DMS53 (cell line): Measurements from ENCODE around the gene RAB25.
"Not testable (repeated sequence)": the region's sequence is repeated elsewhere in the genome, so short reads cannot be mapped to it uniquely, and the experiment has no call there.

Experiments
- DNase-seq: peaks from one replicate; lab custom pipeline; 2025; lab: John Stamatoyannopoulos, UW

The RAB25 gene

DNA sequence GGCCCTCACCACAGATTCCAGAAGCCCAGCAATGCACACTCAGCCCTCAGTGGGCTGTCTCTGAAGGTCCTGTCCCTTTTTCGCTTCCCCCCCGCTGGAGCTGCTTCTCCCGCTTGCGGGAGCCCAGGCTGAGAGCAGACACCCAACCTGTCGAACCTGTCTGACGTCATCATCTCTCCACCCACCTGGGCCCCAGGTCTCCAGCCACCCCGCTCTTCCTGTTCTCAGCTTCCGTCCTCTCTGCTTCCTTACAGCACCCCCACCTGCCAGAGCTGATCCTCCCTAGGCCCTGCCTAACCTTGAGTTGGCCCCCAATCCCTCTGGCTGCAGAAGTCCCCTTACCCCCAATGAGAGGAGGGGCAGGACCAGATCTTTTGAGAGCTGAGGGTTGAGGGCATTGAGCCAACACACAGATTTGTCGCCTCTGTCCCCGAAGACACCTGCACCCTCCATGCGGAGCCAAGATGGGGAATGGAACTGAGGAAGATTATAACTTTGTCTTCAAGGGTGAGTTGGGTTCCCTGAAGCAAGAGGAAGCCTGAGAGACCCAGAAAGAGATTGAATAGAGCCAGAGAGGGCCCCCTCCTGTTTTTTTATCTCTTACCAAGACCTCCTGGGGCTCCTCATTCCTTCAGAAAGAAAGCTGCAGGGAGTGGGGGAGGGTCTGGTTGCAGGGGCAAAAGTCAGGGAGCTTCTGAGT is at the start of gene RAB25:
Gene RAB25 (plus strand): TSS at position 224 of the 700 bp plus-strand sequence. CDS start 241 bp downstream, at position 465.
- peak; percentile 97 for DNase-seq

DNA sequence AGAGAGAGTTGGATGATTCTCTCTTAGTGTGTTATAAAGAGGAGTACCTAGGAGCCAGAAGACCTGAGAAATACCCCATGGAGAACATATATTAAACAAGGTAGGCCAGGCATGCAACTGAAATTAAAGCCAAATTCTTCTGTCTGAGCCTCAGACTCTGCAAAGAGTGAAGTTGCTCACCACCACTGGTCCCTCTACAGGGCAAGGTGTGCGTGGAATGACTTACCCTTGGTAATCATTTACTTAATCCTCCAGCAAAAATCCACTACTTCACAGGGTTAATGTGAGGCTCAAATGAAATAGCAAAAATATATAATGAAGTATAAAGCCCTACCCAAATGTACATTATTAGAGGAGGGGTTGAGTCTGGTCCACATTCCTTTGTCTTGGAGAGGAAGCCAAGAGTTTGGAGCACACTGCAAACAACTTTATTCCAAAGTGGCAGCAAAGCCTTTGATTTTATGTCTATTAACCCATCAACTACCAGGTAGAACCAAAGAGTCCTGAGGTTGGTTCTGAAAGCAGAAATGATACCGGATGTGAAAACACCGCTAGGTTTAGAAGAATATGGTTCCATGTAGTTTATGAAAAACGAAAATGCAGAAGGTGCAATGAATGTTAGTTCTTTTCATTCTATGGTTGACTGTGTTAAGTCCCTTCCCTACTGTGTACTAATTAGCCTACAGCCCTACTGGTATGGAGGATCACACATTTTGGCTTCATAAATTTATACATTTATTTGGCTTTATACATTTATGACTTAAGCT is 48.7 kb upstream of the RAB25 start:
- no peak for DNase-seq

DNA sequence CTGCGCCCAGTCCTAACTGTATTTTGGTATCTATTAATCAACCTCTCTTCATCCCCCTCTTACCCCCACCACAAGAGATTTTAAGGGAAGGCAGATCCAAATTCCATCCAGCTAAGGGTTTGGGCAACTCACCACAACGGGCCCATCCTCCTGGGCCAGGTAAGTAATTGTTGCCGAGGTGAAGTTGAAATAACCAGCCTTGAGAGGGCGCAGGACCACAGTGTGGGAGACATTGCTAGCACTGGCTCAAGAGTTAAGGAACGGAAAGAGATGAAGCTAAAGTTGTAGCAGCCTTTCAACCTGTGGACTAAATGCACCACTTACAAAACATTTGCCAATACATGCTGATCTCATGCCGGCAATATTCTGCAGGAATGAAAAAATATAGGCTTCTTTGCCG is 46.1 kb upstream of the RAB25 start:
- DNase-seq: no peak

DNA sequence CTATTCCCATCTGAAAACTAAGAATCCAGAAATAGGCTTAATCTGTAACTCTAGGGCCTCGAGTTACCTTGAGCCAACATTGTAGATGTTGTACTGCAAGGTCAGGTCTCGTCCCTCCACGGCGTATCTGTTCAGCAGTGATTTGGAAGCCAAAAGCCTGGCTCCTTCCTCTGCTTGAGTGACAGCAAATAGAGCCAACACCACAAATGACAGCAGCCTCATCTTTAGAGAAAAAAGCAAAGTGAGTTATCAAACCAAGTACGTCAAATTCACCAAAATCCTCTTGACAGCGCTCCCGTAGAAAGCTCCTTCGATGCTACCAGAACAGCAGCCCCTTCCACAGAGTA is 41.0 kb upstream of the RAB25 start:
- no peak for DNase-seq

DNA sequence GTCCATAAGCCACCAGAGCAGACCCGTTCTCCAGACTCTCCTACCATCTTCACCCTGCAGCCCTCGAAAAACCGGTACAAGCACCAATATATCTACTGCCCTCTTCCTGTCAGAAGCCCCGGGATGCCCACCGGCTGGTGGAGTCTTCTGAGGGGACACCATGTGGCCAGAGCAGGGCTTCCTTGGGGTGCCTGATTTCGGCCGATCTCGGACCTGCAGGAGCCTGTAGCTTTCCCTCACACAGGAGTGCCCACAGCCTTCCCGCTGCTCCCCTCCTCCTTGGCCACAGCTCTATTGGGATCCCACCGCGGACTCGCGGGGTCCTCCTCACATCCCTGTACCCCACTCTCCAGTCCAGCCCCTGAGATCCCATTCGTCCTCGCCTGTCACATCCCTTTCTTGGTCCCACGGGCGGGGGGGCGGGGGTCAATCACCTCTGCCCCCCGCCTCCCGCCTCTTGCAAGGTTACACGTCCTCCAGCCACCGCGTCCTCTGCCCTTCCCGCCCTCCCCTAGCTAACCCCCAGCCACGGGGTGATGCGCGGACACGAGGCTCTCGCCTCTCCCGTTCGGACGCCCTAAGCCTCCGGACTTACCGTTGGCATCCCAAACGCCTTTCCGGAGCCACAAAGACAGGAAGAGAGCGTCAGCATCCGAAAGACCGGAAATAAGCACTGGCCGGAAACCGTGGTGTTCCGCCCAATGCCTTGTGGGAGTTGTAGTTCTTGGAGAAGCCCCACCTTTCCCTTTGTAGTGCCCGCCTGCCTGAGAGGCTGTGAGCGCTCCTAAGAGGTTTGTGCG is 40.5 kb upstream of the RAB25 start, which contains the start of gene SSR2:
Gene SSR2 (minus strand): TSS at position 659 of the 800 bp plus-strand sequence. CDS start 784 bp downstream, outside the sequence.
- peak; percentile 98 for DNase-seq

DNA sequence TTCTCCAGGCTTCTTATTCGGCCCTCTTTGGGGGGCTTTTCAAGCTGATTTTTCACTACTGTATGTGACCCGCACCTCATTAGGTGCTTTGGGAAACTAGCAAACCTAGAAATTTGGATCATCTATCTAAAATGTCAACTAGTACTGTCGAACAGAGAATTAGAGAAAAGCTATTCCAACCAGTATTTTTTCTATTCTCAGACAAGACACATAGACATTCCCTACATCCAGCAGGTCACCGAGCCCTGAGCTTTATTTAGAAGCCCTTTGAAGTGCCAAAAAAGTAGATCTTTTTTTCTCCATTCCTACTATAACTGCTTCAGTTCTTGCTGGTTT is 39.9 kb upstream of the RAB25 start:
- DNase-seq: peak; percentile 60

DNA sequence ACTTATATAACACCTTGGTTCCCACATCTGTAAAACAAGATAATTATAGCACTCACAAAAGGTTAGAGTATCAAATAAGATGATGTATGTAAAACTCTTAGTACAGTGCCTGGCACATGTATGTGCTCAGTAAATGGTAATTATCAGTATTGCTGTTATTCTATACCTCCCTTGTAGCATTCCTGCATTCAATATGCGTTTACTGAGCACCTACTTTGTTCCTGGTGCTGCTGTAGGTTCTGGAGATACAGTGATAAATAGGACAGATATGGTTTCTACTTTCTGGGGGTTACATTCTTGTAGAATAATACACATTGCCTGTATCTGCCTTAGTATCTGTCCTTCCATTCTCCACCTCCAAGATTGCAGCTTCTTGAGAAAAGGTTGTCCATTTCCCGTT is 39.0 kb upstream of the RAB25 start:
- DNase-seq: no peak

DNA sequence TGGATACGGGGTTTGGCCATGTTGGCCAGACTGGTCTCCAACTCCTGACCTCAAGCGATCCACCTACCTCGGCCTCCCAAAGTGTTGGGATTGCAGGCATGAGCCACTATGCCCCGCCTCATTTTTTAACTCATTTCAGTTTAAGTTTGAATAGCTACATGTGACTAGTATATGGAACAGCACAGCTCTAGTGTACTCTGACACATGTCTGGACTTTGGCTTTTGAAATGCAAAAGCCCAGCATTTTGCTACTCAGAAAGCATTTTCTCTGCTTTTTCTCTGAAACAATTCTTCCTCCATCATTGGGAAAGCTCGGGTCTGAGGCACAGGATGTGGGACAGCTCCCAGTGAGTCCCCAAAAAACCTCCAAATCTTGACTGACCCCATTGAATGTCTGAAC is 36.2 kb upstream of the RAB25 start:
- no peak for DNase-seq

DNA sequence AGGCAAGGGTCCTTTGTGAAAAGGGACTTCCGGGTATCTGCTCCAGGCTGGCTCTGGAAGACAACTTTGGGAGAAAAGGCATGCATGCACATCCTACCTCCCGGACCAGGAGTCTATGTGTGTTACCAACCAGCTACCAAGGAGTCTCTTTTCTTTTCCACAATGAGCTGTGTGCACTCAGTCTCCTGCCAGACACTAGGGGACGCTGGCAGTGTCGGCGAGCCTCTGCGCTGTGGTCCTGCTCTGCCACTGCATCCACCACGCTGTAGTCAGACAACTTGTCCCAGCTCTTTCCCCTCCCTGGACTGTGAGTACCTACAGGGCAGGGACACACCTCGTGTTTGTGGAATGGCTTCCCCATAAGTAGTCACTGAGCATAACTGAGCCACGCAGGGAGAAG is 35.1 kb upstream of the RAB25 start:
- DNase-seq: peak; percentile 85

DNA sequence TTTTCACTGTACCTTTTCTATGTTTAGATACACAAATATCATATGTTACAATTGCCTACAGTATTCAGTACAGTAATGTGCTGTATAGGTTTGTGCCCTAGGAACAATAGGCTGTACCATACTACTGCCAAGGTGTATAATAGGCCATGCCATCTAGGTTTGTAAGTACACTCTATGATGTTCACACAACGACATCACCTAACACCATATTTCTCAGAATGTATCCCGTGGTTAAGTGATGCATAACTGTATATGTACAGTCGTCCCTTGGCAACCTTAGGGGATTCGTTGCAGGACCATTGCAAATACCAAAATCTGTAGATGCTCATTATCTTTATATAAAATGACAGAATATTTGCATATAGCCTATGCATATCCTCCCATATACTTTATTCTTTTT is 34.4 kb upstream of the RAB25 start:
- peak; percentile 21 for DNase-seq

DNA sequence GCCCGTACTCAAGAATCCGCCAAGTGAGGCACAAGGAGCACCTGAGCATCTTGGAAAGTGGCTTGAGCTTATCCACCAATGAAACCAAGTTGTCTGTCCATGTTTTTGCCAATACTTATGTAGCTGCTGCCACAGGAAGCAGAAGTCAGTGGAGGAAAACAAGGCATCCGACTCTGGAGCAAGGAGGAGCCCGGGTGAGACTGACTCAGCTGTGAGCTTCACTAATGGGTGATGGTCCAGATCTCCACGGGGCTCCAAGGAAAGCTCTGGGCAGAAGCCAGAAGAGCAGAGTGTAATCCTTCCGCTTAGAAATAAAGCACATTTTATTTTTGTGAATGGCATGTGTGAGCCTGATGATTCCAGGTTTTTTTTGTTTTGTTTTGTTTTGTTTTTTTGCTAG is 27.9 kb upstream of the RAB25 start:
- no peak for DNase-seq

DNA sequence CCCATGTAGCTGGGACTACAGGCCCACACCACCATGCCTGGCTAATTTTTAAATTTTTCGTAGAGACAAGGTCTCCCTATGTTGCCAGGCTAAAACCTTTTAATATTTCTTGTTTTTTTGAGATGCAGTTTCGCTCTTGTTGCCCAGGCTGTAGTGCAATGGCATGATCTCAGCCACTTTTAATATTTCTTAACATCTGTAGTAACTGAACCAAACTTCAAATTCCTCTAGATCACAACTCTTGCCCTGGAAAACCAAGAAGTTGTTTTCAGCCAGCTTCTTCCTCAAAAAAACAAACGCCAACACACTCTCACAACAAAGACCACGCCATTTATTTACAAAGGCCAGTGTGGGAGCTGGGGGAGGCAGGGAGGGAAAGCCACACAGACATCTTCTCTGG is 26.0 kb upstream of the RAB25 start:
- DNase-seq: not testable (repeated sequence)

DNA sequence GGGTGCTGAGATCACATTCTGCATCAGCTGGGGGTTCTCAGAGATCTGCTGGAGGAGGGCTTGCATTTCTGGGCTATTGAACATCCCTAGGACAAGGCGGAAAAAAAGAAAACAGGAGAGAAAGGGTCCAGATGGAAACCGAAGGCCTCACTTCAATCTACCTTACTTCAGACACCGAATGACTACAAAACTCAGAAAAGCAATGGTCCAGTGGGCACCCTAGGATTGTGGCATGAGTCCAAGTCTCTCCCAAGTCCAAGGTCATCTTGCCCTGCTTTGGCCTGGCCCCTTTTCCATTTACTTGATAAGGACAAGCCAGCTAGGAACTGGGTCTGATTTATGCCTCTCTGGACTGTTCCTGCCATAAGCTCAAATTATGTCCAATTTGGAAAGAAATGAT is 18.1 kb upstream of the RAB25 start:
- no peak for DNase-seq

DNA sequence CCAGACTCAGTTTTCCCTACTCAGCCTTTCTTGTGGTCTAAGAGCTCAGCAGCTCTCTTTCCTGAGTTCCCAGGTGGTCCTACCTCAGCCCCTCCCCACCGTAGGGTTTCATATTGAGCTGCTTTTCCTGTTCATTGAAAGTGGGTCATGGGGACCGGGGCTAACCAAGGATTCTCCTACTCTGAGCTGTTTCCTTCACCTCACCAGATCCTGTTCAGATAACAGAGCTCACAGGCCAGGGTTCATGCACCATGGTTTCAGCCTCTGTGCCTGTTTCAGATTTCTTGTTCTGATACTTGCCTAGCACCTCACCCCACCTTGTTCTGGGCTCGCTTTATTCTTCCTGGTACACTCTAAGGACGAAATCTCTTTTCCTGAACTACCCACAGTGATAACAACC is 15.9 kb upstream of the RAB25 start:
- no peak for DNase-seq

DNA sequence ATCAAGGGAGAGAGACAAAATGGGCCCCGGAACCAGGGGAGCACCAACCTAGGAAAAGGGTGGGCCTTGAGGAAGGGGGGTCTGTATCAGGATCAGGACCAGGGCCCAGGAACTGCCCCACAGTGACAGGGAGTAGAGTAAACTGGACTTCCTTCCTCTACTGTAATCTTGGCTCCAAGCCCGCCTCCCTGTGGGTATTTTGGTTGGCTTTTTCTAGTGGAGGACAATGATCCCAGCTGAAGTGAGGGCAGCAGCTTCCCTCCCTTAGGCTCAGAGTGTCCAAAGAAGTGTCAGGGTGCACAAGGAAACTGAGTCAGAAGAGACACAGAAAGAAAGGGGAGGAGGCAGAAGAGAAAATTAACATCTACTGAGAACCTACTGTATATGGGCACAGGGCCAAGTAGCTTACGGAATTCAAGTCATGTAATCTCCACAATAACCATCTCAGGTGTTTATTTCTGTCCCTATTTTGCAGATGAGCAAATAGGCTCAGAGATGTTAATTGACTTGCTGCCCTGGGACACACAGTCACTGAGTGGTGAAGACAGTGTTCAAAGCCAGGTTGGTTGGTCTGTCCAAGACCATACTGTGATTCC is 12.2 kb upstream of the RAB25 start:
- DNase-seq: no peak

DNA sequence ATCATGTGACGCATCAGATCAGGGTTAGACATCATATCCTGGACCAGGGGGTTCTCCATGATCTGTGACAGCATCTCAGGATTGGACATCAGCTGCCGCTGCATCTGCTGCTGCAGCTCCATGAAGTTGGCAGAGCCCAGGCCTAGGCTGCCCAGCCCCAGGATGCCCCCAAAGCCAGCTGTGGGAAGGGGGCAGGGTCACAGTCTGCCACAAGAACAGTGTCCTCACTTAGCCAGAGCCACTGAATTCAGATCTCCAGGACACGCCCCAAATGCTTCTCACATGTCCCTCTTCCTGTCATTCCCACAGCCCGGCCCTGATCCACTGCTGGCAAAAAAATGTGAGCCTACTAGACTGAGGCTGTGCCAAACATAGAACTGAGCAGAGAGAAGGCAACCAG is 10.6 kb upstream of the RAB25 start:
- no peak for DNase-seq

DNA sequence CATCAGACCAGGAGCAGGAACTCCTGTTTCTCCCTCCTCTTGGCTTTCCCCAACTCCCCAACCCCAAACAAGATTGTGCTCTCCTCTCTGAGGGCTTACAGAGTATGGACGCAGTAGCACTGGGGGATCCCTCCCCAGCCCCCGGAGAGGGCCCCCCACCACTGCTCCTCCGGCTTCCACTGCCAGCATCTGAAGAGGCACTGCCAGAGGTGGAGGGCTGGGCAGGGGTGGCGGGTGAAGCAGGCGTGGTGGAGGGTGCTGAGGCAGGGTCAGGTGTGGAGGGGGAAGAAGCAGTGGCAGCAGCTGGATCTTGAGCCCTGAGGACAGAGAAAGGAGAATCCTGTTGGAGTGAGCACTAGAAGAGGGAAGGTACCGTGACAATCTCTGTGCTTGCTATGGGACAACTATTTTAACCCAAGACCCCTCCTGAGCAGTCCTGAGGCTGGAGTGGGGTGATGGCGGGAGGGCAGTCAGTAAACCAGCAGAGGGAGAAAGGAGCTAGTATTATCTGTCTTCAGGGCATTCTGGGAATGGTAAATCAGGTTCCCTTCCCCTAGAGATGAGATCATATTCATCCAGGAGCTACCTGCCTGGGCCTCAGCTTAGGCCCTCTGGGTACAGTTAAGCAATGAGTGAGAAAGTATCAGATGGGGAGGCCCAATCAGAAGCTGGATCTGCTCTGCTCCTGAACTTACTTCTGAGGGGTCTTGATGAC is 9.8 kb upstream of the RAB25 start:
- no peak for DNase-seq

DNA sequence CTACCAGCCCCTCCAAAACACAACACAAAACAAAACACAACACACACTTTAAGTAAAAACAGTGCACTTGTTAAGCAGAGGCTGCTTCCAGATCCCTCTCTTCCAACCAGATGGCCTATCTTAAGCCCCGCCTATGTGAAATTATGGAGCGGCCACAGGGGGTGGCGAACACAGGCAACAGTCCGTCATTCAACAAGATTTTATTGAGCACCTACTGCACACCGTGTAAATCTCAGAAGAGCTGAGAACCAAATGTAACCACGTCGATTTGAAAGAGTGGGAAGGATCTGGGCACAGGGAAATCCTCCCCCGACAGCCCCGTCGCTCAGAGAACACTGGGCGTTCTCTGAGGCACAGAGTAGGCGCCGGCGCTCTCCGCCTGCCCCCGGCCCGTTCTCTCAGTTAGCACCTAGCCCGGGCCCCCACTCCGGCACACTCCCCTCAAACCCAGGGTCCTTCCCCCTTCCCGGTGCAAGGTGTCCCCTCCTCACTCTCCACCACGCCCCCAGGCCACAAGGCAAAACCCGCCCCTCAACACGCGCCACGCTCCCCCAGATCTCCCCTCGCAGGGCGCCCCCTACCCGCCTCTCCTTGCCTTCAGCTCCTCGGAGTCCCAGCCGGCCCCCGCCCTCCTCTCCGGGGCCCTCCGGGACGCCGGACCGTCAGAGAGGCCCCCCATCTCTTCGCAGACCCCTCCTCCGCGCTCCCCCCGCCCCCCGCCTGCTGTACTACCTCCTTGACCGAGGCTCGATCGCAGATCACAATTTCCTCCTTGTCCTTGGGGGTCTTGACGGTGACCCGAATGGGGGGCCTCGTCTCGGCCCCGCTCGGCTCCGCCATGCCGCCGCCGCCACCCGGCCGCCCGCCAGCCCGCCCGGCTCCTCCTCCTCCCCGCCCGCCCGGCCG is 7.8 kb upstream of the RAB25 start:
- peak; percentile 81 for DNase-seq

DNA sequence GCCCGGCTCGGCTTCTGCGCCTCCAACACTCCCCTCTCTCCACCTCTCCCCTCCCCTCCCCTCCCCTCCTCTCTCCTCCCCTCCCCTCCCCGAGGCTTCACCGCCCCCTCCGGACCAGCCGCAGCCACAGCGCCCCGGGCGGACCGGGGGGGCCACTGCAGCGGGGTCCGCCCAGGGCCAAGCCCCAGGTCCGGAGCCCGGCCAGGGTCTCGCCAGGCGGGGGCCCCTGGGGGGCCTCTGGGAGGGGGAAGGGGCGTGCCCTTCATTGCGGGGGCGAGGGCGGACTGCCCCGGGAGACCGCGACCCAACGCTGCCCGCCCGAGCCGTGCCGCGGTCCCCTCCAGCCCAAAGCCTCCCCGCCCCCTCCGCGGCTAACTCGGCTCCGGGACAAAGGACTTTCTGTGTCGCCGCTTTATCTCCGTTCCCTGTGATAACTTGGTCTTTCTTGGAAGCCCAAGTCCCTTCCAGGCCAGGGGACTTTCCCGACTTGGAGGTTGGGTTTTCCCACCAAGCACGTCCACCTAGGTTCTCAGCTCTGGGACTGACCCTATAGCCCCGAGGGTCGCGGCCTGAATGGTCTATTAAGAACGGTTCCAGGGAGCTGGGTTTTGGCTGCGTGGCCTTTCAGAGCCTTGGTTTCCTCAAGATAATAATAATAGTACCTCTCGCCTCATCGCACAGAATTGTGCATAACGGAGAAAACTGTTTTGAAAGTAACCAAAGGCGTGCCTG is 7.0 kb upstream of the RAB25 start, which contains the start of gene UBQLN4:
Gene UBQLN4 (minus strand): TSS at position 31 of the 732 bp plus-strand sequence. CDS start 97 bp downstream, outside the sequence.
- peak; percentile 96 for DNase-seq
